HG03354 (cell line): ENCODE measurements around the gene PRR7.
"Not testable (repeated sequence)": the region's sequence is repeated elsewhere in the genome, so short reads cannot be mapped to it uniquely, and the experiment has no call there.

ENCODE experiments used
- ATAC-seq: cut with Tn5 transposase; IDR thresholded peaks from one replicate; pipeline ENCODE4 v1.9.1; 2021; ENCODE audit warnings: mild to moderate bottlenecking; ENCODE audit not compliant: unreplicated experiment, poor library complexity, severe bottlenecking

PRR7 gene

DNA sequence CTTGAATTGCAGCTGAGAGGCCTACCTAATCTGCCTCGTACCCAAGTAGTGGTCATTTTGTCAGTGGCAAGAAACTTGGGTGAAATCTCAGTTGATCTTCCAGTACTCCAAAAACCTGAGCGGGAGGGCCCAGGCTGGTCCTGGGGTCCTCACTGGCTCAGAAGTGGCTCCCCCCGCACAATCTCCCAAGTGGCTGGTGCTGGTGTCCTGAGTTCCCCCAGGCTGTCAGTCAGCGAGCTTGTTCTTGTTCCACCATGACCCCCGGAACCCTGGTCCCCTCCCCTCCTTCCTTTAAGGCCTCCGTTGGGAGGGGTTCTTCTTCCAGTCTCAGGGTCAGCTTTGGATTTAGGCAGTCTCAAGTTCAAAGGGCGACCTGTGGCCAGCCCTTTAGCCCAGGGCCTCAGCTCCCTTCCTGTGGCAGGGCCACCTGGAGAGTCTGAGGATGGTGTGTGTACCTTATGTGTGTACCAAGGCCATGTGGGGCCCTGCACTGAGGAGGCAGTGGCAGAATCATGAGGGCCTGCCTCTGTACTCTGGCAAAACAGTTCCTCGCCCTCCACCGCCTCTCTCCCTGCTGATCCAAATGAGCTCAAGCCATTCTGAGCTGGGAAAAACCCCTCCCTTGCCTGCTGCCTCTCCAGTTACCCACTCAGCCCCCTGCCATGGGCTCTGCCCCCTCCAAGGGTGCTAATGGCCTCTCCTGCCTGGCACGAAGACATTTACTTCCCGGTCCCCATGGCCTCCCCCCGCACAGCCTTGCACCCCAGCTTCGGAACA is 31.3 kb downstream of the PRR7 start:
- ATAC-seq, result no peak

DNA sequence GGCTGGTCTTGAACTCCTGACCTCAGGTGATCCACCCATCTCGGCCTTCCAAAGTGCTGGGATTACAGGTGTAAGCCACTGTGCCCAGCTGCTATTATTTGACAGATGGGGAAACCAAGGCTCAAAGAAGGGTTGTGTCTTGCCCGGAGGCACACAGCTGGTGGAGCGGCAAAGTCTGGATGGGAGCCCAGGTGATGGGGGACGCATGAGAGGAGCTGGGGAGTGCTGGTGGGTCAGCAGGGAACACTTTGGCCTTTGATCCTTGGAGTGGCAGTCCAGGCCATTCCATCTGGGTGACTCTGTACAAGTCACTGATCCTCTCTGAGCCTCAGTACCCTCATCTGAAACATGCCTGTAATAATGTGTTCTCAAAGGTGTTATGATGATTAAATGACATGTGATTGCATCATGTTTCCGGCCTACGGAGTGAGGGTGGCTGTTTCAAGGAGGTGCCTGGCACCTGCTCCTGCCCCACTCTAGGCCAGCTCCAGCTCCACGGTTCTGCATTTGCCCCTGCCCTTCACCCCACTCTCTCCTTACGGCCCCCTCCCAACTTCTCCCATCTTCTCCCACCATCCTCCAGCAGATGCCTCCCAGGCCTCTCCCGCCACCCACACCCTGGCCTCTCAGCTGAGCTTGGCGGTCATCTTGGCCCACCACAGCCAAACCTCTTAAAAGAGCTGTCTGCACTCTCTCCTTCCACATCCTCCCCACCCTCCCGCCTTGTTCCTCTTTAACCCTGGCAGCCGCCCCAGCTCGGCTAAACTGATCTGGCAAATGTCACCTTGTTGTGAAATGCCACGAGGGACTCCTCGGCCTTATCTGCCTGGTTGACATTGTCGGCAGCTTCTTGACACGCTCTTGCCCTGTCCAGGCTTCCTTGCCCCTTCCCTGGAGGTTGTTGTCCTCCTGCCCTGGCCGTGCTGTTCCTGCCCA is 32.4 kb downstream of the PRR7 start:
- ATAC-seq, result no peak

DNA sequence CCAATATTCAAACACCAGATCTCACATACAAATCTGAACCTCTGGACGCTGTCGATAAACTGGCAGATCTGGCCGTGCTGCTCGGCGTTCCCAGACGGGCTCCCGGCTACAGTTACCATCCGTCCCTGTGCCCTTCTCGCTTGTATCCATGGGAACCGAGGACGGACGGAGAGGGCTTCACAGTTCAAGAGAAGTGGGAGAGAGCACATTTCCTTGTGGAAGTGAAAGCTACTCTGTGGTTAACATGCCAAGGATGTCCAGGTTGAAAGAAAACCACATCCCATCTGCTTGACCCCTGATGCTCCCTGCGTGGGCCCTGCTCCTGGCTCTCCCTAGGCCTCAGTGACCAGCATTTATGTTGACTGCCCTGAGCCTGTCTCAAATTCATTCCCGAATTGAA is 33.2 kb downstream of the PRR7 start:
- ATAC-seq, result no peak

DNA sequence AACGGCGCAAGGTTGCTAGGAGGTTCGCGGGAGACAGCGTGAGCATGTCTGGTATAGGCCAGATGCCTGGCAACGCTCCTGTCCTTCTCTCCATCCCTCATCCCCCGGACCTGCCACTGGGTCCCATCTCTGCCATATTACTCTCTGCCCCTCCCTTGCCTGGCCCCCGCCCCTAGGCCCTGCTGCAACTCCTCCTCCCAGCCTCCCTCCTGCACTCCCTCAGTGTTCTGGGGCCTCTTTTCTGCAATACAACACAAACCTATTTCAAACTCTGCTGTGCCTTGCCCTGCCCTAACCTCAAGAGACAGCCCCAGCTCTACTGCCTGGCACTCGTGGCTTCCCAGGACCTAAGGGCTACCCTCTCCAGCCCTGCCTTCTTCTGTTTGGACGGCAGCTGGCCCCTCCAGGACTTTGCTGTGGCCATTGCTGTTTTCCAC is 35.8 kb downstream of the PRR7 start:
- ATAC-seq, result no peak

DNA sequence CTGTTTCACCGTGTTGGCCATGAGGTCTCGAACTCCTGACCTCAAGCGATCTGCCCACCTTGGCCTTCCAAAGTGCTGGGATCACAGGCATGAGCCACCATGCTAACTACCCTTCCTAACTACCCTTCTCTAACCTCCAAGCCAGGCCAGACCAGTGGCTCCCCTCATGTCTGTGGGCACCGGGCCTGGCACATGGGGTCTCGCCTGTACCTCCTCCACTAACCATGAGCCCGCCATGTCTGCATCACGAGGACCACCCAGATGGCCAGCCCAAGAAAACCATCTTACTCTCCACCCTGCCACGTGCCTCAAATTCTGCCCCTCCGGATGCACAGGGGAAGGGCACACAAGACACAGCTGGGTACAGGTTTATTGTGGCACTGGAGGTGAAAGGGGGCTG is 36.4 kb downstream of the PRR7 start:
- ATAC-seq, result no peak

DNA sequence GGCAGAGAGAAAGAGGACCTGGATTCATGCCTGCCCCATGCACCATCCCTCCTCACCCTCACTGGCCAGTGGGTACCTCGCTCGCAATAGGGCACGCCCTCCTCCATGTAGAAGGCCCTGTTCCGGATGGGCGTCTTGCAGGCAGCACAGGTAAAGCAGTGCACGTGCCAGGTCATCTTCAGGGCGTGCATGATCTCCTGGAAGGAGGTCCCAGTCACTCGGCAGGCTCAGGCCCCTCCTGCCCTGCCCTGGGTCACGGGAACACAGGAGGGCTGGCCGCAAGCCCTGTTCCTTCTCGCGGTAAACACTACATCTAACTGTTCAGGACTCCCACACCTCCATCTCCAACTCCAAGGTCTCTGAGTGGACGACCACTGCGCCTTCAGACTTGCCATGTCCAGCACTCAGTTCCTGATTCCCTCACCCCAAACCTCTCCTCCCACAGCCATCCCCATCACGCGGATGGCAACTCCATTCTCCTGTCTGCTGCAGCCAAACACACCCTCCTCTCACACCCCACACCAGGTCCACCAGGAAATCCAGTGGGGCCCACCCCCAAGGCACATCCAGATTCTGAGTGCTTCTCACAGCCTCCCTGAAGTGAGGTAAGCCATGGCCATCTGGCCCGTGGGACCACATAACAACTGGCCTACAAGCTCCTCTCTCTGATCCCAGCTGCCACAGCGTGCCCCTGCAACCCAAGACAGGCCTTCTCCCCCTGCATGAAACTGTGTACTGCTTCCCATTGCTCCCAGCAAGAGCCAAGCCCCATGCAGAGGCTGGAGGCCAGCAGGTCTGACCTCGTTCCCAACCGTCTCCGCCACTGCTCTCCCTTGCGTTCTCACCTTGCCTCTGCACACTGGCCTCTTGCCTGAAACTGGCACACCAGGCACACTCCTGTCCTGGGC is 37.6 kb downstream of the PRR7 start:
- ATAC-seq, result no peak

DNA sequence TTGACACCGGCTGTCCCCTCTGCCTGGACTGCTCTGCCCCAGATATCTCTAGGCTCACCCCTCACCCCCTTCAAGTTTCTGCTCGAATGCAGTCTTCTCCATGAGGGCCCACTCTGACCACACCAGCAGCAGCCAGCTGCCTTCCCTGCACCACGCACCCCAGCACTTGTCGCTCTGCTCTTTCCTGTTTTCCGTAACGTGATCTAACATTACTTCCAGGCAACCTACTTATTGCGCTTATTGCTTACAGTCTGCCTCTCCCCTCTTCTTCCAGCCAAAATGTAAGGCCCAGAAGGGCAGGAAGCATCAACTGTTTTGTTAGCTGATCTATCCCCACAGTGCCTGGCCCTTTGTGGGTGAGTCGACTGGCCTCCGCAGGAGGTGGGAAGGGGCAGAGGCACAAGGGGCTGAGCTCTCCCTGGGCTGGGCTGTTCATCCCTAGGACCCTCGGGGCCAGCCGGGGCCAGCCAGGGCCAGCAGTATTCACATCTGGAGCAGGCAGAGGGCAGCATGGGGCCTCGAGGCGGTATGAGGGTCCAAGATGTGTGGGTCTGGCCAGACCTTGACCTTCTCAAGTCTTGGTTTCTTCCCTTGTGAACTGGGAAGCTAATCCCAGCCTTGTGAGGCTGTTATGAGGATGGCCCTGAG is 38.4 kb downstream of the PRR7 start:
- ATAC-seq, result no peak

DNA sequence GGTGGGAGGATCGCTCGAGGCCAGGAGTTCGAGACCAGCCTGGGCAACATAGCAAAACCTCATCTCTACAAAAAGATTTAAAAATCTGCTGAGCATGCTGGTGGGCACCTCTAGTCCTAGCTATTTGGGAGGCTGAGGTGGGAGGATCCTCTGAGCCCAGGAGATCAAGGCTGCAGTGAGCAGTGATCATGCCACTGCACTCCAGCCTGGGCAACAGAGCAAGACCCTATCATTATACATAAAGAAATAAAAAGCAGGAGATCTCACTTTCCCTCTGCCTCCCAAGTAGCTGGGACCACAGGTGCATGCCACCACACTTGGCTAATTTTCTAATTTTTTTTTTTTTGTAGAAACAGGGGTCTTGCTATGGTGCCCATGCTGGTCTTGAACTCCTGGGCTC is 39.1 kb downstream of the PRR7 start:
- ATAC-seq, result not testable (repeated sequence)

DNA sequence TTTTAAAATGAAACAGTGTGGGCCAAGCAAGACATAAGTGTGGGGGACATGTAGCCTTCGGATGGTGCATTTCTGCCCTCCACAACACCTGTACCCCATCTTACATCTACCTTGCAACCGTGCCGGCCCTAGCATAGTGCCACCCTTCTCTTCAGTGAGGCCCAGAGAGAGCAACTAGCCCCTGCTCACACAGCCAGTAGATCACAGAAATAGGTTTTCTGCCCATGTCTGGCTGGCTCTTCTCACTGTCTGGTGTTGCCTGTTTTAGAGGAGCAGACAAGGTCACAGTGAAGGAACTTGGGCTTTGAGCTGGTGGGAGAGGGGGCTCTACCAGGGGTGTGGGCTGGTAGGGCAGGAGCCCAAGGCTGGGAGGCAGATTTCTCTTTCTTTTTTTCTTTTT is 39.6 kb downstream of the PRR7 start:
- ATAC-seq, result no peak

DNA sequence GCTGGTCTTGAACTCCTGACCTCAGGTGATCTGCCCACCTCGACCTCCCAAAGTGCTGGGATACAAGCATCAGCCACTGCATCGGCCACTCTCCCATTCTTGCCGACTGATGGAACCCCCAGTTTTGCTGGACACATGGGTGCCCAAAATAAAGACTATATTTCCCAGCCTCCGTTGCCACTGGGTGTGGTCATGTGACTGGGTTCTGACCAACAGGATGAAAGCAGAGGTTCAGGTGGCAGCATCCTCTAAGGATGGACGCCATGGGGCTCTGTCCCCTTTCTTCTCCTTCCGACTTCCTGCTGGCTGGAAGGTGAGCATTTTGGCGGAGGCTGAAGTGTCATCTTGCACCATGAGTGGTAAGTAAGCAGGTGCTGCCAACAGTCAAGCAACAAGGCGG is 40.5 kb downstream of the PRR7 start:
- ATAC-seq, result no peak

DNA sequence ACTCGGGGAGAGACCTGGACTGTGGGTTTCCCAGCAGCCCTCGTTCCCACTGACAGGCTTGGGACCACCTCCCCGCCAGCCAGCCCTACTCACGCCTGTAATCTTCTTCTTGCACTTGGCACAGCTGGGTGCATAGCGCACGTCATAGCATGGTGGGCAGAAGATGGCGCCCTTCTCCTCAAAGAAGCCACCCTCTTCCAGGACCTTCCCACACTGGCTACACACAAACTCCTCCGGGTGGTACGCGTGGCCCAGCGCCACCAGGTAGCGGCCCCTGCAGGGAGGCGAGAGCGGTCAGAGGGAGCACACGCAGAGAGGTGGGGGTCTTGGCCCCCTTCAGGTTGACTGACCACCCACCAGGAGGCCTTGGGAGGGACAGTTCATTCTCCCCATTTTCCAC is 41.4 kb downstream of the PRR7 start:
- no peak for ATAC-seq

DNA sequence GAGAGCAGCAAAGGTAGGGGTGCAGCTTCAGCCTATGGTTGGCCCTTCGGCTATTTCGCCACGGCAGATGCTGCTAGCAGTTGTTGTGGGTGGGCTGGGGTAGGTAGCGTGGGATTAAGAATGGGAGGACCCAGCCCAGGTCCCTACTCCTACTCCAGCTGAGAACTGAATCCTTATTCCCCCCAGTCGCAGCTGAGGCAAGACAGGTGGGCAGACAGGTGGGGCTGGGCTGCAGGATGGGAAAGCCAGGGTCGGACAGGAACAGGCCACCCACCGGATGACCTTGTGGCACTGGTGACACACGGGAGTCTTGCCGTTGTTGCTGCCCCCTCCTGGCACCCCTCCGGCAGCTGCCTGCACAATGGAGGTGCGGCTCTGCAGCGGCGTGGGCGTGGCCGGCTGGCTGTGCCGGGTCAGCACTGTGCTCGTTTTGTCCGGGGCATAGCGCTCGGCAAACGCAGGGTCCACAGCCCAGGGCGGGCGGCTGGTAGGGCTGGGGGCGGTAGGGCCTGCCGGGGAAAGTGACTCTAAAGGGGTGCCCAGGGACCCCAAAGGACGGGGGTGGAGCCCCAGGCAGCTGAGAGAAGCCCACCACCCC is 42.6 kb downstream of the PRR7 start:
- ATAC-seq, result no peak

DNA sequence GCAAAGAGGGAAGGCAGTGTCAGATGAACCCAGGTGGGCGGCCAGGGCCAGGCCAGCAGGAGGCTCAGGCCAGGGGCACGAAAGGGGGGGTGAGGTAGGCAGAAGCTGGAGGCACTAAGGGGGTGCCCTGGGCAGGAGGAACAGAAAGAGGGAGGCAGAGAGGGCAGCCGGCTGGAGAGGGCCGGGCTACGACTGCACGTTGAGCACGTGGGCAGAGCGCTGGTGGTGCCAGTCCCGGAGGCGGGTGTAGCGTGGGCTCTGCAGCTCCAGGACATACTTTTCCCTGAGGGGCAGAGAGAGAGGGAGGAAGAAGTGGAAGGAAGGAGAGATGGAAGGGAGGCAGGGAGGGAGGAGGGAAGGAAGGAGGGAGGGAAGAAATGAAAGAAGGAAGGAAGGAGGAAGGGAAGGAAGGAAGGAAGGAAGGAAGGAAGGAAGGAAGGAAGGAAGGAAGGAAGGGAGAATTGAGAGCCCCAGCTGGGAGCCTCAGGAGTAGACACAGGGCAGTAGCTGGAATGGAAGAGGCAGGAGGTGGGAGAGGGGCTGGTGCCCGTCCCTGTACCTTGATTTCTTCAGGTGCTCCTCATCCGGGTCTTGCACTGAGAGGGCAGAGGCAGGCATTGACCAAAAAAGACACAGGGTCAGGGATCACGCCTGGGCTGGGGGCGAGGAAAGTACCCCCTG is 43.8 kb downstream of the PRR7 start:
- ATAC-seq, result no peak

DNA sequence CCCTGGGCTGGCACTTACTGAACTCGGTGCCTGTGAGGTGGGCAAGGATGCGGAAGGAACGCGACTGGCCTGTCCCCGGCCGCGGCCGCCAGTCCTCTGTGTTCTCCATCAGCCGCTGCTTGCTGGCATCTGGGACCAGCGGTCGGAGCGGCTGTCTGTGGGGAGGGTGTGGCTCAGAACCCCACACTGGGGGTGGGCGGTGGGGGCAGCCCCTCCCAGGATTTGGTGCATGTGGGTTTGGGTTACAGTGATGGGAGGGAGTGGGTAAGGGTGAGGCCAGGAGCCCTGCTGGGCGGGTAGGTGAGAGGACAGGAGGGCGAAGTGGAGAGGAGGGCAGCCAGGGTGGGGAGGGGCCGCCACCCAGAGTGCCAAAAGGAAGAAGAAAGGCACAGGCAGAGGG is 44.4 kb downstream of the PRR7 start:
- ATAC-seq, result no peak

DNA sequence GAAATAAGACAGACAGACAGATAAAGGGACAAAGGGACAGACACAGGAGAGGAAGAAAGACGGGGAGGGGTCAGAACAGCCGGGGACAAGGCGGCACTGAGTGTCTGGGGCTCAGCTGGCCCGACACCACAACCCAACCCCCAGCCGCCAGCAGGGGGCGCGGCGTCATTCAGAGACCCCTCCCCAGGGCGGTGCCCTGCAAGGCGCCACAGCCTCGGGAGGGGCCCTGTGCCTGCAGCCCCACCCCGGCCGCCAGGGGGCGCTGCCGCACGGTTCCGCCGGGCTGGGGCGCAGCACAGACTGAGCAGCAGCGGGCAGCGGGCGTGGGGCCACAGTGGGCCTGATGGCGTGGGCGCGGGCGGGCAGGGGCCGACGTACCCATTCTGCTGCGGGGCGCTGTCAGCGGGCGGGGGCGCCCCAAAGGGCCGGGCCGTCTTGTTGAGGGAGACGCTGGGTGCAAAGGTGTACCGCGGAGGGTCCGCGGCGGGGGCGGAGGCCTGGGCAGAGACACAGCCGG is 44.9 kb downstream of the PRR7 start:
- no peak for ATAC-seq

DNA sequence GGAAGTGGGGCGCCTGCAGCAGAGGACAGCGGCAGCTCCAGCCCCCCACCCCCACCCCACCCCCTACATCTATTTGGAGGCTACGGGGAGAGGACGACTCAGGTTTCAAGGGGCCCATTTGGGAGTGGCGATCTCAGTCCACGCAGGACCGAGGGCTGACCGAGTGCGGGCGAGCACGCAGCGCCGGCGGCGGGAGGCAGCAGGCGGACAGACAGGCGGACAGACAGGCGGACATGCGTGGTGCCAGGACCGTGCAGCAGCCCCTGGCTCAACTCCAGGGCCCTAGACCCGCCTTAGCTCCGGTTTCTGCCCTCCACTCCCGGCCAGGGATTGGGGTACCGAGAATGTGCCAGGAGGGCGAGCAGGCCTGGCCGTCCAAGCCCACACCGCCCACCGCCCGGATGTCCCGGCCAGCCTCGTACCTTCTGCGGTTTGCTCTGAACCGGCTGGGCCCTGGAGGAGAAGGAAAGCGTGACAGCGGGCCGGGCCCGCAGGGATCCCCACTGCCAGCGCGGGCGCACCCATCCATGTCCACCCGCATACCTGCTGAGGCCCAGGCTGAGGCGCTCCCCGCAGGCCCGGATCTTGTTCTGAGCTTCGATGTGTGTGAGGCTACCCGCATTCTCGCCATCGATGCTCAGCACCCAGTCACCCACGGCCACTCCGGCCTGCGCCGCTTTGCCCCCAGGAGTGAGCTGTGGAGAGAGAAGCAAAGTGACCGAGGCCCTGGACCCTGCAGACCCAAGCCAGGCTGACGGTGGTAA is 45.6 kb downstream of the PRR7 start:
- no peak for ATAC-seq

DNA sequence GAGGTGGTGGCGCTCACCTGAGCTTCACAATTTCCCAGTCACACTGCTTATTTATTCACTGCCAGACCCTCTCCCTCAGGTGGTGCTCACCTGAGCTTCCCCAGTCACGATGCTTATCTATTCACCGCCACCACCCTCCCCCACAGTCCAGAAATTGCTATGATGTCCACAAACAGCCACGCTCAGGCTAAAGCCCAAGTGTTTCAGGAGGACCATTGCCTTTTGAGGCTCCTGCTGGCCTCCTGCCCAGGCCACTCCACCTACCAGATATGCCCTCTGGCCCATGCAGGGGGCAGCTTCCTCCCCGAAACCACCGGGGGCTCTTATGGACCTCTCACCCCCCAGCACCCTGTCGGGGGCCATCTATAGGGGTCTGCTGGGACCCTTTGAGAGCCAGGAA is 46.2 kb downstream of the PRR7 start:
- no peak for ATAC-seq
